ENCODE results near the gene TBC1D17. TPM values are rescaled to one million over a fixed set of nuclear protein-coding genes. Genes with fewer than 3 reads are reported as not detected.

TBC1D17 gene
- total and polyA plus RNA-seq, 8 donors: 10.5 to 77.1 (median 35.3) TPM

DNA sequence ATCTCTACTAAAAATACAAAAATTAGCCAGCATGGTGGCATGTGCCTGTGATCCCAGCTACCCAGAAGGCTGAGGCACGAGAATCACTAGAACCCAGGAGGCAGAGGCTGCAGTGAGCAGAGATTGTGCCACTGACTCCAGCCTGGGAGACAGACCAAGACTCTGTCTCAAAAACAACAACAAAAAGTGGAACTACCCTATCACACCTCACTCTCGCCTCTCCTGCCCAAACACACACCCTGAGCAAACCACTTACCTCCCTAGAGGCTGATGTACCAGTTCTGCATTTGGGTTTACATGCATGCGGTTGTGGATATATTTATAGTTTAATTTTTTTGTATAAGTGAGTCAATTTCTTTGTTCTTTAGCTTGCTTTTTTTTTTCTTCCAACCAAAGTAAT is 34.2 kb upstream of the TBC1D17 start:
- intact Hi-C loops (cut with DNase I; ENCODE audit: low total_unique reads): no loop called here
- Histone ChIP-seq H3K27ac (no peak overlapping the region), H3K36me3 (peaks cover 6 to 29% (median 25%) of the 10 kb centered on the region in 4 donors), H3K4me1 (peaks cover 0 to 7% (median 0%) of the 10 kb centered on the region in 4 donors), H3K4me3 (no peak overlapping the region), H3K27me3 (no peaks in the 10 kb centered on the region), H3K9me3 (no peaks in the 10 kb centered on the region)
- TF ChIP-seq EP300 (IDR thresholded peaks at IDR 0.05) (no peak), CTCF (IDR thresholded peaks at IDR 0.05) (no peak), POLR2A (IDR thresholded peaks at IDR 0.05) (no peak), POLR2AphosphoS5 (IDR thresholded peaks at IDR 0.05) (no peak)
- DNase-seq: no peak
- 77 to 88% (median 85%) methylated on average over 3 of the region's 3 CpGs for WGBS, 5 donors

DNA sequence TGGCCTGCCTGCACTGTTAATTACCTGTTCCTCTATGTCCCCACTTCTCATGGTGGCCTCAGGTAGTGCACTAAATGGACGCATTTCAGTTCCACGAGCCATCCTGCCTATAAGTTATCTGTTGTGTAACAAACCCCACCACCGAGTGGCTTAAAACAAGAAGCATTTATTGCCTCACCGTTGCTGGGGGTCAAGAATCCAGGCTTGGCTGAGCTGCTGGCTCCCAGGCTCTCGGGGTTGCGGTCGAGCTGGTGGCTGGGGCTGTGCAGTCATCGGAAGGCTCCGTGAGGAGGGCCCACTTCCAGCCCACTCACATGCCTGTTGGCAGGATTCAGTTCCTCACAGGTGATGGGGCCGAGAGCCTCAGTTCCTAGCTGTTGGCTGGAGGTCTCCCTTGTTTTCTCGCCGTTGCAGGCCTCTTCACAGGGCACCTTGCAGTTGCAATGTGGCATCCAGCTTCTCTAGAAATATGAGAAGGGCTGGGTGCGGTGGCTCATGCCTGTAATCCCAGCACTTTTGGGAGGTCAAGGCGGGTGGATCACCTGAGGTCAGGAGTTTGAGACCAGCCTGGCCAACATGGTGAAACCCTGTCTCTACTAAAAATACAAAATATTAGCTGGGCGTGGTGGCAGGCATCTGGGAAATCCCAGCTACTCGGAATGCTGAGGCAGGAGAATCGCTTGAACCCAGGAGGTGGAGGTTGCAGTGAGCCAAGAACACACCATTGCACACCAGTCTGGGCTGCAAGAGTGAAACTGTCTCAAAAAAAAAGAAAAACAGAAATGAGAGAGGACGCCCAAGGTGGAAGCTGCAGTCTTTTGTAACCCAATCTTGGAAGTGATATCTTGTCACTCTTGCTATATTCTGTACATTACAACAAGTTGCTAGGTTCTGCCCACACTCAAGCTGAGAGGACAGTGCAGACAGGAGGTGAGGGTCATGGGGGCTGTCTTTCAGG is 33.1 kb upstream of the TBC1D17 start:
- TF ChIP-seq POLR2A (IDR thresholded peaks at IDR 0.05) (no peak), EP300 (IDR thresholded peaks at IDR 0.05) (no peak), POLR2AphosphoS5 (IDR thresholded peaks at IDR 0.05) (no peak), CTCF (IDR thresholded peaks at IDR 0.05) (no peak)
- no peaks in the 10 kb centered on the region for H3K27me3 ChIP-seq
- WGBS, 5 donors: 82 to 87% (median 84%) methylated on average over 13 to 18 of the region's 18 CpGs
- intact Hi-C loops (cut with DNase I; ENCODE audit: low total_unique reads): no loop called here
- H3K4me3 ChIP-seq: no peak overlapping the region
- H3K4me1 ChIP-seq: peaks cover 0 to 12% (median under 1%) of the 10 kb centered on the region in 4 donors
- no peak for DNase-seq
- peaks cover 0 to 18% (median 13%) of the 10 kb centered on the region in 4 donors for H3K36me3 ChIP-seq
- no peaks in the 10 kb centered on the region for H3K9me3 ChIP-seq
- H3K27ac ChIP-seq: no peak overlapping the region

DNA sequence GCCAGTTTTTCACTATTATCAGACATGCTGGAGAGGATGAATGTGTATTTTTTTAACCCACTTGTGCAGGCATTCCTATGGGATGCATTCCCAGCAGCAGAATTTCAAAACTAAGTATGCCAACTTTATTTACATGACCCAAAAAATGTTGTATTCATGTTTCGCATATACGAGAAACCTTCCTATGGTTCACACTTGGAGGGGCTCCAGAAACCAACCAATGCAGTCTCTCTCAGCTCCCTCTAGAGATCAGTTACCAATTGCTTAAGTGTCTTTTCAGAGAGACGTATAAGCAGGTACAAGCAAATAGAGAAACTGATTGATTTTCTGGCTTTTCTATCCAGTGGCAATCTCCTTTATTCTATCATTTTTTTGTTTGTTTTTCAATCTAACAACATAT is 32.1 kb upstream of the TBC1D17 start:
- peaks cover 0 to 9% (median 7%) of the 10 kb centered on the region in 4 donors for H3K36me3 ChIP-seq
- no peak for TF ChIP-seq EP300 (IDR thresholded peaks at IDR 0.05)
- TF ChIP-seq POLR2A (IDR thresholded peaks at IDR 0.05): no peak
- TF ChIP-seq CTCF (IDR thresholded peaks at IDR 0.05): no peak
- no peak for TF ChIP-seq POLR2AphosphoS5 (IDR thresholded peaks at IDR 0.05)
- H3K4me3 ChIP-seq: no peak overlapping the region
- no peak overlapping the region for H3K27ac ChIP-seq
- no peak for DNase-seq
- intact Hi-C loops (cut with DNase I; ENCODE audit: low total_unique reads): no loop called here
- H3K9me3 ChIP-seq: no peaks in the 10 kb centered on the region
- peaks cover 0 to 22% (median 10%) of the 10 kb centered on the region in 4 donors for H3K4me1 ChIP-seq
- H3K27me3 ChIP-seq: no peaks in the 10 kb centered on the region
- WGBS, 5 donors: 27 to 60% (median 41%) methylated on average over 3 of the region's 3 CpGs

GRCh38 chr19:49846408-49846807 is 31.1 kb upstream of the TBC1D17 start:
- intact Hi-C loops (cut with DNase I; ENCODE audit: low total_unique reads): no loop called here
- no peak for TF ChIP-seq POLR2AphosphoS5 (IDR thresholded peaks at IDR 0.05)
- TF ChIP-seq POLR2A (IDR thresholded peaks at IDR 0.05): no peak
- TF ChIP-seq CTCF (IDR thresholded peaks at IDR 0.05): no peak
- no peak for TF ChIP-seq EP300 (IDR thresholded peaks at IDR 0.05)
- H3K4me3 ChIP-seq: no peak overlapping the region
- no peaks in the 10 kb centered on the region for H3K36me3 ChIP-seq
- no peak for DNase-seq
- no peaks in the 10 kb centered on the region for H3K27me3 ChIP-seq
- peaks cover 0 to 22% (median 10%) of the 10 kb centered on the region in 4 donors for H3K4me1 ChIP-seq
- no peaks in the 10 kb centered on the region for H3K9me3 ChIP-seq
- WGBS, 5 donors: 71 to 81% (median 78%) methylated on average over 5 of the region's 5 CpGs
- H3K27ac ChIP-seq: no peak overlapping the region

Data from stomach (tissue), 9 donors.